ENCODE data around the gene SETBP1. TPM values are rescaled to one million over a fixed set of nuclear protein-coding genes. Genes with fewer than 3 reads are reported as not detected.

Gene SETBP1
- total RNA-seq, 1 experiment from 2014 or later: 14.0 TPM

- POLR2A ChIA-PET (ENCODE audit: low non-redundant PET): no interaction called here
- H3K4me1 ChIP-seq (ENCODE audit: insufficient read depth, low read length, poor library complexity, severe bottlenecking): no peaks in the 10 kb centered on the region
- H3K9me3 ChIP-seq (ENCODE audit: low read depth, low read length, poor library complexity, severe bottlenecking): no peaks in the 10 kb centered on the region
- intact Hi-C loops (cut with micrococcal nuclease; ENCODE audit: unreplicated experiment): no loop called here
- TF ChIP-seq EZH2 (IDR thresholded peaks at IDR 0.05; ENCODE audit: borderline replicate concordance, low read depth, low read length, poor library complexity, severe bottlenecking): no peak
- no peak for TF ChIP-seq CTCF (conservative IDR thresholded peaks at IDR 0.05; ENCODE audit: low read depth, low read length)
- BruUV-seq (replicated peaks): no TSS peak
- H3K27ac ChIP-seq (ENCODE audit: low read depth, low read length, poor library complexity, severe bottlenecking): no peak overlapping the region
- no peaks in the 10 kb centered on the region for H3K36me3 ChIP-seq (ENCODE audit: insufficient read depth, low read length, poor library complexity, severe bottlenecking)
- no peak overlapping the region for H3K4me3 ChIP-seq (ENCODE audit: low read depth, low read length, poor library complexity, severe bottlenecking)
- DNase-seq (ENCODE audit: low spot score): no peak
- CTCF ChIA-PET: no interaction called here
- no peaks in the 10 kb centered on the region for H3K27me3 ChIP-seq (replicated peaks; ENCODE audit: insufficient read depth, low read depth, low read length, poor library complexity)
Observed at GRCh38 chr18:44949967-44950366, 269.3 kb downstream of the SETBP1 start.

GRCh38 chr18:44950685-44951195 is 270.1 kb downstream of the SETBP1 start:
- Histone ChIP-seq H3K4me1 (ENCODE audit: insufficient read depth, low read length, poor library complexity, severe bottlenecking) (no peaks in the 10 kb centered on the region), H3K27me3 (replicated peaks; ENCODE audit: insufficient read depth, low read depth, low read length, poor library complexity) (no peaks in the 10 kb centered on the region), H3K27ac (ENCODE audit: low read depth, low read length, poor library complexity, severe bottlenecking) (no peak overlapping the region), H3K9me3 (ENCODE audit: low read depth, low read length, poor library complexity, severe bottlenecking) (no peaks in the 10 kb centered on the region), H3K36me3 (ENCODE audit: insufficient read depth, low read length, poor library complexity, severe bottlenecking) (no peaks in the 10 kb centered on the region), H3K4me3 (ENCODE audit: low read depth, low read length, poor library complexity, severe bottlenecking) (no peak overlapping the region)
- CTCF ChIA-PET: no interaction called here
- intact Hi-C loops (cut with micrococcal nuclease; ENCODE audit: unreplicated experiment): no loop called here
- DNase-seq (ENCODE audit: low spot score): no peak
- BruUV-seq (replicated peaks): TSS peak; percentile 19
- POLR2A ChIA-PET (ENCODE audit: low non-redundant PET): no interaction called here
- TF ChIP-seq CTCF (conservative IDR thresholded peaks at IDR 0.05; ENCODE audit: low read depth, low read length): no peak
- no peak for TF ChIP-seq EZH2 (IDR thresholded peaks at IDR 0.05; ENCODE audit: borderline replicate concordance, low read depth, low read length, poor library complexity, severe bottlenecking)

GRCh38 chr18:44951748-44952147 is 271.1 kb downstream of the SETBP1 start:
- Histone ChIP-seq H3K36me3 (ENCODE audit: insufficient read depth, low read length, poor library complexity, severe bottlenecking) (no peaks in the 10 kb centered on the region), H3K27me3 (replicated peaks; ENCODE audit: insufficient read depth, low read depth, low read length, poor library complexity) (no peaks in the 10 kb centered on the region), H3K4me1 (ENCODE audit: insufficient read depth, low read length, poor library complexity, severe bottlenecking) (no peaks in the 10 kb centered on the region), H3K4me3 (ENCODE audit: low read depth, low read length, poor library complexity, severe bottlenecking) (no peak overlapping the region), H3K27ac (ENCODE audit: low read depth, low read length, poor library complexity, severe bottlenecking) (no peak overlapping the region), H3K9me3 (ENCODE audit: low read depth, low read length, poor library complexity, severe bottlenecking) (no peaks in the 10 kb centered on the region)
- no peak for TF ChIP-seq CTCF (conservative IDR thresholded peaks at IDR 0.05; ENCODE audit: low read depth, low read length)
- no peak for TF ChIP-seq EZH2 (IDR thresholded peaks at IDR 0.05; ENCODE audit: borderline replicate concordance, low read depth, low read length, poor library complexity, severe bottlenecking)
- no peak for DNase-seq (ENCODE audit: low spot score)
- CTCF ChIA-PET: no interaction called here
- no TSS peak for BruUV-seq (replicated peaks)
- intact Hi-C loops (cut with micrococcal nuclease; ENCODE audit: unreplicated experiment): no loop called here
- POLR2A ChIA-PET (ENCODE audit: low non-redundant PET): no interaction called here
